IPS-20b (cell line): Measurements from ENCODE around the gene COL28A1.

ENCODE experiments used
- H3K27ac ChIP-seq: one replicate; pipeline ENCODE4 v1.5.1; 2013; ENCODE audit warnings: low read length
- H3K27me3 ChIP-seq: 2 replicates; pipeline ENCODE4 v1.6.1; 2013; ENCODE audit warnings: mild to moderate bottlenecking, low read length, inconsistent platforms; ENCODE audit not compliant: insufficient read depth
- H3K36me3 ChIP-seq: 2 replicates; pipeline ENCODE4 v1.6.1; 2013; ENCODE audit warnings: low read depth, mild to moderate bottlenecking, inconsistent platforms, low read length, moderate library complexity; ENCODE audit not compliant: insufficient read depth
- H3K4me1 ChIP-seq: 2 replicates; pipeline ENCODE4 v1.6.1; 2013; ENCODE audit warnings: mild to moderate bottlenecking, control low read depth, inconsistent platforms, low read length, moderate library complexity; ENCODE audit not compliant: insufficient read depth
- H3K4me3 ChIP-seq: 2 replicates; pipeline ENCODE4 v1.5.1; 2013; ENCODE audit warnings: mild to moderate bottlenecking, low read length, inconsistent platforms
- H3K9ac ChIP-seq: 2 replicates; pipeline ENCODE4 v1.6.1; 2013; ENCODE audit warnings: low read depth, mild to moderate bottlenecking, inconsistent platforms, low read length, moderate library complexity
- H3K9me3 ChIP-seq: 2 replicates; pipeline ENCODE4 v1.6.1; 2013; ENCODE audit warnings: mild to moderate bottlenecking, low read depth, low read length, inconsistent platforms; ENCODE audit not compliant: insufficient read depth

COL28A1 gene

DNA sequence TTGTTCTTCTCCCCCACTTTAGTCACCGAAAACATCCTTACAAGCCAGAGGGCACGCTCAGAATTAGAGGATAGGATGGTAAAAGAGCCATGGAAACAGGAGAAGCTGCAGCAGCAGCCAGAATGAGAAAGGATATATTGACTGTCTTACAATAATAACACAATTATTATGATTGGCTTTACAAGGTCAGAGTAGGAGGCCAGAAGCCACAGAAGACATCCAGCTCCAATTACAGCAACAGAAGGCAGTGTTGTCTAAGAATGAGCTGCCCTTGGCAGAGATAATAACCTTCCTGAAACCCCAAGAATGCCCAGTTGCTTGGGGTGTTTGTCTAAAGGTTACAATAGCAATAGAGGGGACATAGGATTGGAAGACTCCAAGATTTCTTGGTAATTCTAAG, 184.5 kb downstream of the COL28A1 start:
- Histone ChIP-seq H3K27me3 (no peaks in the 10 kb centered on the region), H3K36me3 (peaks cover 8% of the 10 kb centered on the region; the same call in 1 of the 2 replicates), H3K9ac (peak overlapping the region; percentile 37; the same call in 1 of the 2 replicates), H3K9me3 (peaks cover 17% of the 10 kb centered on the region), H3K4me1 (peaks cover 50% of the 10 kb centered on the region), H3K27ac (peak overlapping the region; percentile 69), H3K4me3 (no peak overlapping the region)

DNA sequence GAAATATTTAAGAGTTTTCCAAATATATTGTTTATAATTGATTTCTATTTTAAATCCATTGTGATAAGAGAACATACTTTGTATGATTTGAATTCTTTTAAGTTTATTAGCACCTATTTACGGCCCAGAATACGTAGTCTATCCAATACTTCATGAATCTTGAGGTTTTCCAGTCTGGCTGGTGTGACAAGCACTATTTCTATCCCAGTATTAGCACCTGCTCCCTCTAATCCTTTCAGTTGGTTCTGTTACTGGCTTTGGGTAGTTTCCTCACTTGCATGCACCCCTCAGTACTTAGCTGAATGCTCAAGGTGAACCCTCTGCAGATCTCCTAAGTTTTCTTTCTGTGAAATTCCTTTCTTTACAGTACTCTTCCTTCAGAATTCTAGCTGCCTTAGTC, 186.5 kb downstream of the COL28A1 start:
- Histone ChIP-seq H3K27ac (no peak overlapping the region), H3K4me3 (no peak overlapping the region), H3K27me3 (no peaks in the 10 kb centered on the region), H3K9ac (no peak overlapping the region), H3K4me1 (peaks cover 54% of the 10 kb centered on the region), H3K36me3 (peaks cover 8% of the 10 kb centered on the region; the same call in 1 of the 2 replicates), H3K9me3 (peaks cover 17% of the 10 kb centered on the region)

DNA sequence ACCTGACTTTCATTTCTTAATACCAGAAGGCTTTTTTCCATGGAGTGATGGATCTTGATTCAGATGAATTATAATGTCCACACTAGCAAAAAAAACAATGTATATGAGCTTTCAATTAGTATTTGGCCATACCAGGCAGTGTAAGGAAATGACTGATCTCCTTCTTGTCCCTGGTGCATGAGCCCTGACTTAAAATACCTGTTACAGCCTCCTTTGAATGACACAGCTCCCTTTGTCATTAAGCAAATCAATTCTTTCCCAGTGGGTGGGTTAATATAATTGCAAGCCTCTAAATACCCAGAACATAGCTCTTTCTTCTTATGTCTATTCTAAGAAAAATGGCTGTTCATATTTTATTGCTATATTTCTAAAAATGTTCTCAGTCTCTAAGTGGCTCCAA, 188.6 kb downstream of the COL28A1 start:
- H3K36me3 ChIP-seq = peaks cover 8% of the 10 kb centered on the region; the same call in 1 of the 2 replicates
- H3K9ac ChIP-seq = peak overlapping the region; percentile 0; the same call in 1 of the 2 replicates
- no peak overlapping the region for H3K27ac ChIP-seq
- no peaks in the 10 kb centered on the region for H3K27me3 ChIP-seq
- peaks cover 17% of the 10 kb centered on the region for H3K9me3 ChIP-seq
- H3K4me1 ChIP-seq = peaks cover 39% of the 10 kb centered on the region
- peak overlapping the region; percentile 4; the same call in 1 of the 2 replicates for H3K4me3 ChIP-seq

DNA sequence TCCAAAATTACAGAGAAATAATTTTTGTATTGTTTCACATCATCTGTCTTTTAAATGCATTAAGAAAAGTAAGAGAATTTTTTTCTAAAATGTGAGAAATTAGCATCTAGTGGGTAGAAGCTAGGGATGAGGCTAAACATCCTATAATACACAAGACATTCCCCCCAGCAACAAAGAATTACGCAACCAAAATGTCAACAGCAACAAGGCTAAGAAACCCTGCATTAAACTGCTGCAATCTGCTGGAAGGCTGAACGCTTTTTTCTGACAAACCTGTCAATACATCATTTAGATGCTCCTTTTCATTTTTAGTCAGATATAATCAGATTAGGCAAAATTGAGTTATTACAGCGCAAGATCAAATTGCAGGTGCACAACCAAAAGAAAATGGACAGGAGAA, 191.1 kb downstream of the COL28A1 start:
- Histone ChIP-seq H3K27me3 (no peaks in the 10 kb centered on the region), H3K9ac (no peak overlapping the region; the same call in 1 of the 2 replicates), H3K4me1 (peaks cover 34% of the 10 kb centered on the region; the same call in 1 of the 2 replicates), H3K36me3 (no peaks in the 10 kb centered on the region), H3K4me3 (no peak overlapping the region), H3K9me3 (no peaks in the 10 kb centered on the region), H3K27ac (no peak overlapping the region)

DNA sequence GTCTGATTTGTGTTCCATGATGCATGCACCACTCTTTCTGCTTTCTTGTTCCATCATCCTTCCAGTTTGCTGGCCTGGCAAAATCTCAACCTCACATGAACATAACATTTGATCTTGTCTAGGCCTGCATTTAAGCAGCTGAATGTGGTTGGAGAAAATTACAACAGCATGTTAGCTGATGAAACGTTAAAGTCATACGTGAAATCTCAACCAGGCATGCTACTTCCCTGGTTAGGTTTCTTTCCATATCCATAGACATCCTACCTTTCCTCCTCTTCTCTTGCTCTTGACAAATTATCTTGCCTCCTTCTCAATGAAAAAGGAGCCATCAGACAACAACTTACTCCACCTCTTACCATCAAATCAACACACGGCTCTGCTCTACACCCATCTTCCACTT, 199.8 kb downstream of the COL28A1 start:
- Histone ChIP-seq H3K27me3 (no peaks in the 10 kb centered on the region), H3K9ac (no peak overlapping the region), H3K9me3 (no peaks in the 10 kb centered on the region), H3K36me3 (no peaks in the 10 kb centered on the region), H3K4me1 (no peaks in the 10 kb centered on the region), H3K4me3 (no peak overlapping the region), H3K27ac (no peak overlapping the region)

DNA sequence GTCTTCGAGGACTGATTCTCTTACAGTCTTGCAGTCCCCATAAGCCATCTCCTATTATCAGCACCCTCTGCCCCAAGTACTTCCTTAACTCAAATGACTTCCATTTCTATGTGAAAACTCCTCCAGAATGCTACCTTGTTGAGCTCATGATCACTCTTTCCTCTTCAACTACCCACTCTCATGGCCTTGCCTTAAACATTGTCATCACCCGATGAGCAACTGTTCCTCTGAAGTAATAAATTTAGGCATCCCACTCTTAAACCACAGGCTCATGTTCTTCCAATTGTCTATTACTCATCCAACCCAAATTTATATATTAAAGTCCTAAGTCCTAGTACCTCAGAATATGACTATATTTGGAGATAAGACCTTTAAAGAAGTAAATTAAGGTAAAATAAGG, 200.5 kb downstream of the COL28A1 start:
- H3K36me3 ChIP-seq = no peaks in the 10 kb centered on the region
- H3K4me3 ChIP-seq = no peak overlapping the region
- H3K4me1 ChIP-seq = no peaks in the 10 kb centered on the region
- H3K9me3 ChIP-seq = no peaks in the 10 kb centered on the region
- H3K27ac ChIP-seq = no peak overlapping the region
- H3K27me3 ChIP-seq = no peaks in the 10 kb centered on the region
- no peak overlapping the region for H3K9ac ChIP-seq

DNA sequence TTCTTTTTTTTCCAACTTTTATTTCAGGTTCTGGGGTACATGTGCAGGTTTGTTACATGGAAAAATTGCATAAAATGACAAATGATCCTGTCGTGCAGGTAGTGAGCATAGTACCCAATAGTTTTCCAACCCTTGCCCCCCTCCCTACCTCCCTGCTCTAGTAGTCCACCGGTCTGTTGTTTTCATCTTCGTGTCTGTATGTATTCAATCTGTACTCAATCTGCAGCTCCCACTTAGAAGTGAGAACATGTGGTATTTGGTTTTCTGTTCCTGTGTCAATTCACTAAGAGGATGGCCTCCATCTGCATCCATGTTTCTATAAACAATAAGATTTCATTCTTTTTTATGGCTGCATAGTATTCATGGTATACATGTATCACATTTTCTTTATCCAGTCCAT, 202.1 kb downstream of the COL28A1 start:
- no peaks in the 10 kb centered on the region for H3K9me3 ChIP-seq
- H3K36me3 ChIP-seq = no peaks in the 10 kb centered on the region
- H3K4me1 ChIP-seq = no peaks in the 10 kb centered on the region
- H3K4me3 ChIP-seq = no peak overlapping the region
- H3K9ac ChIP-seq = no peak overlapping the region
- H3K27me3 ChIP-seq = no peaks in the 10 kb centered on the region
- H3K27ac ChIP-seq = no peak overlapping the region

DNA sequence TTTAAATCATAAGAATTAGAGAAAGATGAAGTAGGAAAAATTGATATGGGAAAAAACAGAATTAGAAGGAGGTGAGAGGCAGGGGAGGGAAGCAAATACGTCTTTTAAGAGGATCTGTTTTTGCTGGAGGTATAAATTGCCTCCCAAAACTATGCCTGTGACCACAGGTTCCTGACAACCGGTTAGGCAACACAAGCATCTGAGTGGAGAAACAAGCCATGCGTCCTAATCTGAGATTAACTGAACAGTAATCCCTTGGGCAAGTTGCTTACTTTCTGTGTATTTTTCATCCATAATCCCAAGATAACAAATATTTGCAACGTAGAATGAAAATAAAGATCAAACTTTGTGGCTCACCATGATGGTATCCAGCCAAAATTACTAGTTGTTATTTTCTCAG, 204.2 kb downstream of the COL28A1 start:
- Histone ChIP-seq H3K27me3 (no peaks in the 10 kb centered on the region), H3K4me3 (no peak overlapping the region), H3K27ac (no peak overlapping the region), H3K4me1 (no peaks in the 10 kb centered on the region), H3K9me3 (no peaks in the 10 kb centered on the region), H3K36me3 (no peaks in the 10 kb centered on the region), H3K9ac (no peak overlapping the region)

DNA sequence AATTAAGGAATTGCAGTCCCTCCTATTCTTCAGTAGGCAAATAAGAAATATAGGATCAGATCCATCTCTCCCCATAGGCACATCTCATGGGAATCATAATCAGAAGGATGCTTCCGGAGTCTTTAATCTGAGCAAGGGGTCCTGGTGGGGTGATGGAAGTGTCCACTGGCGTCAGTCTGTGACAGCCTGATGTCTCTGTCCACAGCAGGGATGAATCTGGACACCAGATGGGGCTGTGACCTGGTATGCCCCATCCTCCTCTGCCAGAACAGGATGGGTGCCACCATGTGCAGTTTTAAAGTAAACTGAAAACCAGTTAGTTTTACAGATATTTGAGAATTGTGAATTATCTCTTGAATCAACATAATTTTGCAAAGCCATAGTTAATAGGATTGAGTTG, 204.7 kb downstream of the COL28A1 start:
- no peak overlapping the region for H3K4me3 ChIP-seq
- no peaks in the 10 kb centered on the region for H3K36me3 ChIP-seq
- H3K9me3 ChIP-seq = no peaks in the 10 kb centered on the region
- H3K27ac ChIP-seq = no peak overlapping the region
- no peaks in the 10 kb centered on the region for H3K4me1 ChIP-seq
- H3K9ac ChIP-seq = no peak overlapping the region
- H3K27me3 ChIP-seq = no peaks in the 10 kb centered on the region

DNA sequence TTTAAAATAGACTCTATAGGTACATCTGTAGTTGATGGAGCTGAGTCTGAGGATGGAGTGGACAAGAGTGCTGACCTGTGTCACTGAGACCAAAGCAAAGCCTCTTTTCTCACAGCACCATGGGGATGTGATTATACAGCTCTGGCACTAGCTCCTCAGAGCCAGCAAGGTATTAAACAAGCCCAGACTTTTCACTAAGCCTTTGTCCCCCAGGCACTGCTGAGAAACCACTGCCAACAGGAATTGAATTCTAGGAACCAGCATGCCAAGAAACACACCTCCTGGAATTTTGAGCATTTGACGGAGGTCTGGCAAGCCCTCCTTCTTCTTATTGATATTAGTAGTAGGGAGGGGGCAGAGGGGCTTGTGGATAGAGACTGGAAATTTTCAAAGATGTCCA, 206.3 kb downstream of the COL28A1 start:
- no peaks in the 10 kb centered on the region for H3K36me3 ChIP-seq
- H3K27ac ChIP-seq = no peak overlapping the region
- no peak overlapping the region for H3K4me3 ChIP-seq
- no peaks in the 10 kb centered on the region for H3K9me3 ChIP-seq
- no peaks in the 10 kb centered on the region for H3K4me1 ChIP-seq
- no peak overlapping the region for H3K9ac ChIP-seq
- no peaks in the 10 kb centered on the region for H3K27me3 ChIP-seq

DNA sequence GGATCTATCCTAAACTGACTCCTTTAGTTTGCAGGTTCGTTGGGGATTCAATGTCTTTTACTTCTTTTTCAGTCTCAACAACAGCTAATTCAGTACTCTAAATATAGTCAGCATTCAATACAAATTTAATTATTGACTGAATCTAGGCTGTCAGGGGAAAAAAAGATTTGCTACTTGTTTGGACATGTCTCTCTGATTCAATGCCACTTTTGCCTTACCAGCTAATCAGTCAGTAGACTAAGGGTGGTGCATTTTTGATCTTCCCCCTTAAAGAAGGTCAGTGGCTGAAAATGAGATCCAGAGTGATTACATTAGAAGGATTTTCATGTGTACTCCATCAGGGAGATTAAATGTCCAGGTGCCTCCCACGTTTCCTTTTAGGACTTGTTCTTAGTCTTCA, 208.2 kb downstream of the COL28A1 start:
- Histone ChIP-seq H3K4me1 (no peaks in the 10 kb centered on the region), H3K36me3 (no peaks in the 10 kb centered on the region), H3K9ac (no peak overlapping the region), H3K27me3 (no peaks in the 10 kb centered on the region), H3K27ac (no peak overlapping the region), H3K9me3 (no peaks in the 10 kb centered on the region), H3K4me3 (no peak overlapping the region)

DNA sequence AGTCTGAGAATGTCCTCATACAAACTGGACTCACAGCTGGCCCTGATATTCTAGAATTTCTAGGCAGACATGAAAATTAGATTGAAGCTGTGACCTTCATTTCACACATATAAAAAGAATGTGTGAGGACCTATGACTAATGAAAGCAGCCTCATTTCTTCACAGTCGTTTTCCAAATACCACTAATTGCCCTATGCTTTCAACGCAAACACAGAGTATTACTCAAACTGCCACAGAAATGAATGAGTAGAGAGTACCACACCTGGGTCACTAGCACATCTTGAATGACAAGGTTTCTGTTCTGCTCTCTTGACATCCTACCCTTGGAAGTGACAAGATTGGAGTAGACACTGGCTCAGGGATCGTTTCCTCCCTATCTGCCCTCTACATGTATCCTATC, 211.0 kb downstream of the COL28A1 start:
- H3K27me3 ChIP-seq = no peaks in the 10 kb centered on the region
- no peak overlapping the region for H3K9ac ChIP-seq
- no peaks in the 10 kb centered on the region for H3K9me3 ChIP-seq
- H3K4me1 ChIP-seq = no peaks in the 10 kb centered on the region
- no peak overlapping the region for H3K4me3 ChIP-seq
- H3K27ac ChIP-seq = no peak overlapping the region
- no peaks in the 10 kb centered on the region for H3K36me3 ChIP-seq

DNA sequence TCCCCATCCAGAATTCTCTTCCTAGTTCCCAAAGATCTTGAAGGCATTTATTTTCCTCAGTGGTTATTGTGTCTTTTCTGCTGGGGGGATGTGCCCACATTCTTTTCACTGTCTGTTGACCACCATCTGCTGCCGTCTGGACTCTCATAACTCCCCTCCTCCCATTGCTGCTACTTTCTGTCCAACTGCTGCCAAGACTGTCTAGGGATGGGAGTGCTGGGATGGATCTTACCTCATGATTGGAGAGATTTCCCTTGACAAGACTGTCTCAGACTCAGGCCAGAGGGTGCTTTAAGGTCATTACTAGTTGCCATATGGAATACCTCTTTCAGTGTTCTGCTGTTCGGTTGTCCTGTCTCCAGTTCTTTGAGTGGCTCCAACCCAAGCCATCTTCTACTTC, 211.8 kb downstream of the COL28A1 start:
- H3K4me1 ChIP-seq = no peaks in the 10 kb centered on the region
- no peak overlapping the region for H3K4me3 ChIP-seq
- no peak overlapping the region for H3K9ac ChIP-seq
- H3K9me3 ChIP-seq = no peaks in the 10 kb centered on the region
- H3K27me3 ChIP-seq = no peaks in the 10 kb centered on the region
- no peaks in the 10 kb centered on the region for H3K36me3 ChIP-seq
- H3K27ac ChIP-seq = no peak overlapping the region
